ENCODE data around the gene KCNJ16.

GRCh38 chr17:70161519-70161918 is 86.5 kb downstream of the KCNJ16 start:
- no peak for TF ChIP-seq CTCF (IDR thresholded peaks at IDR 0.05)
- TF ChIP-seq POLR2A (IDR thresholded peaks at IDR 0.05) = no peak
